ENCODE measurements around the gene FAM221B.

DNA sequence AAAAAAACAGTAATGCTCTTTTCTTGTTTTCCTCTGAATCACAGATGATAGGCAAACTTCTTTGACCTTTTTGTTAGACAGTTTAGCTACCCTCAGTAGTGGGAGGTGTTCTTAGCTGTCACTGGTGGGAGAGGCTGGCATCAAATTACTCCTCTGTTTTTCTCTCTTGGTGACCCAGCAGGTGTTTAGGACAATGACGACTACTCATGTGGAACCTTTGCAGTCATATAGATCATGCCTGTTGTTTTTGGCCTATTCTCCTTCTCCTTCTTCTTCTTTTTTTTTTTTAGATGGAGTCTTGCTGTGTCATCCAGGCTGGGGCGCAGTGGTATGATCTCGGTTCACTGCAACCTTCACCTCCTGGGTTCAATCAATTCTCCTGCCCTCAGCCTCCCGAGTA, 52.5 kb downstream of the FAM221B start:
- TF ChIP-seq POLR2A (IDR thresholded peaks at IDR 0.05; ENCODE audit: low read depth) (no peak), EP300 (IDR thresholded peaks at IDR 0.05) (no peak)
- TF ChIP-seq, protein P1, sequence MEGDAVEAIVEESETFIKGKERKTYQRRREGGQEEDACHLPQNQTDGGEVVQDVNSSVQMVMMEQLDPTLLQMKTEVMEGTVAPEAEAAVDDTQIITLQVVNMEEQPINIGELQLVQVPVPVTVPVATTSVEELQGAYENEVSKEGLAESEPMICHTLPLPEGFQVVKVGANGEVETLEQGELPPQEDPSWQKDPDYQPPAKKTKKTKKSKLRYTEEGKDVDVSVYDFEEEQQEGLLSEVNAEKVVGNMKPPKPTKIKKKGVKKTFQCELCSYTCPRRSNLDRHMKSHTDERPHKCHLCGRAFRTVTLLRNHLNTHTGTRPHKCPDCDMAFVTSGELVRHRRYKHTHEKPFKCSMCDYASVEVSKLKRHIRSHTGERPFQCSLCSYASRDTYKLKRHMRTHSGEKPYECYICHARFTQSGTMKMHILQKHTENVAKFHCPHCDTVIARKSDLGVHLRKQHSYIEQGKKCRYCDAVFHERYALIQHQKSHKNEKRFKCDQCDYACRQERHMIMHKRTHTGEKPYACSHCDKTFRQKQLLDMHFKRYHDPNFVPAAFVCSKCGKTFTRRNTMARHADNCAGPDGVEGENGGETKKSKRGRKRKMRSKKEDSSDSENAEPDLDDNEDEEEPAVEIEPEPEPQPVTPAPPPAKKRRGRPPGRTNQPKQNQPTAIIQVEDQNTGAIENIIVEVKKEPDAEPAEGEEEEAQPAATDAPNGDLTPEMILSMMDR (IDR thresholded peaks at IDR 0.05), result no peak
